Activated CD4-positive, alpha-beta memory T cell treated with anti-CD3 and anti-CD28 coated beads, Interleukin-2, amount 10 ng/mL, durations not matched to agents 7 days and 5 days (primary cell): Measurements from ENCODE around the gene GTF3C4. TPM values are rescaled to one million over a fixed set of nuclear protein-coding genes. Genes with fewer than 3 reads are reported as not detected.
"Not testable (repeated sequence)": the region's sequence is repeated elsewhere in the genome, so short reads cannot be mapped to it uniquely, and the experiment has no call there.

Experiments used
- CTCF ChIA-PET: fragments of 350-600 bp; sonication (Branson Sonifier 250); formaldehyde crosslinking; loops from one replicate; lab custom pipeline; 2021; ENCODE audit warnings: antibody characterized with exemption, inconsistent platforms; lab: Charles Lee
- POLR2A ChIA-PET: fragments of 350-600 bp; sonication (Branson Sonifier 250); formaldehyde crosslinking; loops from one replicate; lab custom pipeline; 2021; ENCODE audit warnings: antibody characterized with exemption; lab: Charles Lee
- DNase-seq: peaks from one replicate; pipeline ENCODE4 v3.0.0-alpha.2; 2020
- H3K27ac Mint-ChIP-seq: one replicate; pipeline ENCODE4 v1.8.0; 2021; ENCODE audit warnings: mild to moderate bottlenecking, mixed read lengths
- H3K27me3 Mint-ChIP-seq: one replicate; pipeline ENCODE4 v1.8.0; 2021; ENCODE audit warnings: mixed read lengths
- H3K36me3 Mint-ChIP-seq: one replicate; pipeline ENCODE4 v1.8.0; 2021; ENCODE audit warnings: low read depth, mixed read lengths
- H3K4me1 Mint-ChIP-seq: one replicate; pipeline ENCODE4 v1.8.0; 2021; ENCODE audit warnings: mixed read lengths
- H3K4me3 Mint-ChIP-seq: one replicate; pipeline ENCODE4 v1.8.0; 2021; ENCODE audit warnings: mild to moderate bottlenecking, mixed read lengths
- H3K9me3 Mint-ChIP-seq: one replicate; pipeline ENCODE4 v1.8.0; 2021; ENCODE audit warnings: mixed read lengths
- total RNA-seq, 2 experiments: library from RNA; stranded (reverse); gene quantifications; one replicate each; pipeline ENCODE4 v1.2.3, GENCODE V29; 2021

The GTF3C4 gene
- total RNA-seq, 2 experiments from 2014 or later, result 11.8 to 13.0 TPM

GRCh38 chr9:132681561-132681960, 11.3 kb downstream of the GTF3C4 start:
- peaks cover 54% of the 10 kb centered on the region for H3K4me1 Mint-ChIP-seq
- no peaks in the 10 kb centered on the region for H3K9me3 Mint-ChIP-seq
- no peak for DNase-seq
- ChIA-PET POLR2A (interaction anchor here (1.5 kb wide), 1 partner anchor 36 kb away, joined by 3 read pairs; no protein-coding TSS in a partner anchor), CTCF (interaction anchor here (1.9 kb wide), 1 partner anchor 13 kb away, joined by 6 read pairs; no protein-coding TSS in a partner anchor)
- H3K36me3 Mint-ChIP-seq, result peaks cover 65% of the 10 kb centered on the region
- H3K27me3 Mint-ChIP-seq, result no peaks in the 10 kb centered on the region
- no peak overlapping the region for H3K4me3 Mint-ChIP-seq
- no peak overlapping the region for H3K27ac Mint-ChIP-seq

DNA sequence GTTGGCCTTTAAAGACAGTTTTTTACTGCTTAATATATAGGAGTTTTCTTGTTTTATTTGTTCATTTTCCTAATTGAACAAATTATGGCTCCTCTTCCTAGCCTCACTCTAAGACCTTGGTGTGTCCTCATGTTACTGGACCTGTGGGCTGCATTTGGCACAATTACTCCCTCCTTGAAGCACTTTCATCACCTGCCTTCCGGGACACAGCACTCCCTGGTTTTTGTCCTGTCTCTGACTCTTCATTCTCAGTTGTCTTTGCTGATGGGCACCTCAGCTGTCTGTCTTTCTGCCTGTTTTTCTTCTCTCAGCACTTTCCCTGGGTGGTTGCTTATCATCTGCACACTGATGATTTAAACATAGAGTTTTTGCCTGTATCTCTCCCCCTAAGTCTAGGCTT, 13.6 kb downstream of the GTF3C4 start:
- H3K27me3 Mint-ChIP-seq, result no peaks in the 10 kb centered on the region
- H3K36me3 Mint-ChIP-seq, result peaks cover 68% of the 10 kb centered on the region
- POLR2A ChIA-PET, result no interaction called here
- H3K27ac Mint-ChIP-seq, result no peak overlapping the region
- no peaks in the 10 kb centered on the region for H3K9me3 Mint-ChIP-seq
- peaks cover 42% of the 10 kb centered on the region for H3K4me1 Mint-ChIP-seq
- no peak for DNase-seq
- H3K4me3 Mint-ChIP-seq, result no peak overlapping the region
- CTCF ChIA-PET, result no interaction called here

- Mint-ChIP-seq H3K4me1 (peaks cover 6% of the 10 kb centered on the region), H3K36me3 (peaks cover 82% of the 10 kb centered on the region), H3K27me3 (no peaks in the 10 kb centered on the region), H3K9me3 (peaks cover 23% of the 10 kb centered on the region), H3K4me3 (no peak overlapping the region), H3K27ac (no peak overlapping the region)
- no peak for DNase-seq
- ChIA-PET CTCF (no interaction called here), POLR2A (no interaction called here)
Observed at GRCh38 chr9:132690696-132691095, 20.4 kb downstream of the GTF3C4 start.

DNA sequence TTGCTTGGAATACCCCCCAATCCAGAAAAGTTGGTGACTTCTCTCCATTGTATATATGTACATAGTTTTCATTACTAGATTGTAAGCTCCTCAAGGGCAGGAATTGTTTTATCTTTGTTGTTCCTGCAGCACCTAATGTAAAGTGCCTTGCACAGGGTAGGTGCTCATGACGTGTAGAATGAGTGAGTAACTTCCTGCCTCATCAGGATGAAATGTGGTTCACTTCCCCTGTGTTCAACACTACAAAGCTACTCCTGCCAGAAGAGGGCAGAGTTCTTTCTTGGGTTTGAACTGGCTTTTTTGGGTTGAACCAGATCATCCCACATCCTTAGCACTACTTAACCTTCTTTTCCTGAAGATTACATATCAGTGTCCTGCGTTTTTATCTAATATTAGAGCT, 23.9 kb downstream of the GTF3C4 start:
- H3K27ac Mint-ChIP-seq, result no peak overlapping the region
- DNase-seq, result peak; percentile 19
- H3K4me3 Mint-ChIP-seq, result no peak overlapping the region
- ChIA-PET CTCF (interaction anchor here (1.6 to 1.8 kb wide), 2 partner anchors 12 to 24 kb away, joined by 5 to 6 read pairs; partner anchors contain the start of genes DDX31 and GTF3C4), POLR2A (interaction anchor here (0.6 to 2.2 kb wide), 4 partner anchors 9 to 75 kb away, joined by 3 to 13 read pairs (median 4); partner anchors contain the start of genes DDX31 and GTF3C4)
- peaks cover 51% of the 10 kb centered on the region for H3K9me3 Mint-ChIP-seq
- H3K27me3 Mint-ChIP-seq, result peaks cover 2% of the 10 kb centered on the region
- peaks cover 4% of the 10 kb centered on the region for H3K4me1 Mint-ChIP-seq
- H3K36me3 Mint-ChIP-seq, result peaks cover 64% of the 10 kb centered on the region

DNA sequence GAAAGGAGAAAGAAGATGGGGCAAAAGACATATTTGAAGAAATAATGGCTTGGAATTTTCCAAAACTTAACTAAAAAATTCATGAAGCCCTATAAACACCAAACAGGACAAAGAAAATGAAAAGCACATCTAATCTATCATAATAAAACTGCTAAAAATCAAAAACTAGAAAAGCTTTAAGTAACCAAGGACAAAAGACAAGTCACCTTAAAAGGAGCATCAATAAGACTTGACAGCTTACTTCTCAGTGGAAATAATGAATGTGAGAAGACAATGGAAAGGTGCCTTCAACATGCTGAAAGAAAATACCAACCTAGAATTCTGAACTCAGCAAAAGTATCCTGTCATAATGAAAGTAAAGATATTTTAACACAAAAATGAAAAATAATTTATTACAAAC, 27.0 kb downstream of the GTF3C4 start:
- H3K4me3 Mint-ChIP-seq, result no peak overlapping the region
- peaks cover 51% of the 10 kb centered on the region for H3K9me3 Mint-ChIP-seq

DNA sequence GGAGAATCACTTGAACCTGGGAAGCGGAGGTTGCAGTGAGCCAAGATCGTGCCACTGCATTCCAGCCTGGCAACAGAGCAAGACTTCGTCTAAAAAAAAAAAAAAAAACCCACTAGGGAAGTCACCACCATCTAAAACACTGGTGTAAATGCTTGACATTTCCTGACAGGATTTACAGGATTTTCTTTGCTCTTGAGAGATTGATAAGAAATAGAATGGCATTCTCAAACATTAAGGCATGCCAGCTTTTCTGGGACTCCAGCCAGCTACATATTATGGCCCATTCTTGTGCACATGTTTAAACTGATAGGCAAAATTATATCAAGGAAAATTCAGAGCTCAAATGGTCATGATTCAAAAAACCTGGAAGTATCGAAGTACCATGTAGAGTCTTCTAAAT, 28.7 kb downstream of the GTF3C4 start:
- peaks cover 12% of the 10 kb centered on the region for H3K27me3 Mint-ChIP-seq

More for the DNA sequence above, 27.0 kb downstream of the GTF3C4 start:
- DNase-seq, result no peak
- Mint-ChIP-seq H3K27me3 (peaks cover 6% of the 10 kb centered on the region), H3K27ac (no peak overlapping the region), H3K36me3 (peaks cover 35% of the 10 kb centered on the region), H3K4me1 (peaks cover 4% of the 10 kb centered on the region)
- ChIA-PET CTCF (no interaction called here), POLR2A (no interaction called here)

GRCh38 chr9:132699956-132700355, 29.7 kb downstream of the GTF3C4 start:
- CTCF ChIA-PET, result no interaction called here
- H3K27me3 Mint-ChIP-seq, result peaks cover 12% of the 10 kb centered on the region
- H3K4me1 Mint-ChIP-seq, result no peaks in the 10 kb centered on the region
- no peak overlapping the region for H3K27ac Mint-ChIP-seq
- DNase-seq, result no peak
- H3K36me3 Mint-ChIP-seq, result peaks cover 13% of the 10 kb centered on the region
- POLR2A ChIA-PET, result no interaction called here
- H3K9me3 Mint-ChIP-seq, result peaks cover 36% of the 10 kb centered on the region
- H3K4me3 Mint-ChIP-seq, result no peak overlapping the region

More for the DNA sequence above, 28.7 kb downstream of the GTF3C4 start:
- ChIA-PET CTCF (no interaction called here), POLR2A (no interaction called here)
- Mint-ChIP-seq H3K36me3 (peaks cover 21% of the 10 kb centered on the region), H3K27ac (no peak overlapping the region), H3K4me1 (peaks cover 4% of the 10 kb centered on the region), H3K9me3 (peaks cover 41% of the 10 kb centered on the region), H3K4me3 (no peak overlapping the region)
- no peak for DNase-seq

DNA sequence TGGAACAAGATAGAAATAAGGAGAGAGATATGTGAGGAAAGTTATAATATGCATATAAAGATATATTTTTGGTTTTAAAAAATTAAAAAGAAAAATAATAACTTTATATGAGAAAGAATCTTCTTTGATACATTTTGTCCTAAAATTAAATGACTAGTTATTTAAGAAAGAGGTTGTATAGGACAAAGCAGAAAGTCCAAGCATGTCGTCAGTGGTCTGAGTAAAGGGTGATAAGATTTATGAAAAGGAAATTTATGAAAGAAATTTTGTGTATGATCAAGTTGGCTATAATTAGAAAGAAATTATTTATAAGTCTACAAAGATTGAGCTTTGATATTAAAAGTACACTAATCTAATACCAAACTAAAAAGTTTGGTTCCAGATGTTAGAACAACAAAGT, 32.0 kb downstream of the GTF3C4 start:
- Mint-ChIP-seq H3K4me1 (no peaks in the 10 kb centered on the region), H3K27me3 (peaks cover 14% of the 10 kb centered on the region)

DNA sequence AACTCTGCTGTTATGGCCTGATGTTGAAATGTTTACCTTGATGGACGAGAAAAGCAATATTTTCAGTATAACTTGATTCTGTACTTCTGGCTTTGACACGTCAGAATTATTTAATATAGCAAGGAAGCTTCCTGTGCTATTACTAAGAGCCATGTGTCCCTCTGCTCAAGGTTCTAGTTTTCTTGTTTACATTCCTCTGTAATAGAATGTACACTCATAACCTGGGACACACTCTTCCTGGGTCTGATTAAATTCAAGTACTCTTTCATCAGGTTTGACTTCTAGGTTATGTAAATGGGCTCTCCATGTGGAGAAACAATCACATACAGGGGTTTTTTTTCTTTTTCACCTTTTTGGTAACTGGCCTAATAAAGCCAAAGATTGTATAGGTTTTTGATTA, 33.1 kb downstream of the GTF3C4 start:
- Mint-ChIP-seq H3K4me3 (no peak overlapping the region), H3K27me3 (peaks cover 14% of the 10 kb centered on the region), H3K4me1 (no peaks in the 10 kb centered on the region), H3K36me3 (peaks cover 3% of the 10 kb centered on the region), H3K9me3 (peaks cover 6% of the 10 kb centered on the region), H3K27ac (no peak overlapping the region)
- POLR2A ChIA-PET, result interaction anchor here (0.9 kb wide), 1 partner anchor 9 kb away, joined by 3 read pairs; no protein-coding TSS in a partner anchor
- no peak for DNase-seq
- CTCF ChIA-PET, result no interaction called here

More for the DNA sequence above, 32.0 kb downstream of the GTF3C4 start:
- CTCF ChIA-PET, result no interaction called here
- Mint-ChIP-seq H3K4me3 (no peak overlapping the region), H3K36me3 (peaks cover 6% of the 10 kb centered on the region), H3K27ac (no peak overlapping the region), H3K9me3 (peaks cover 17% of the 10 kb centered on the region)
- no peak for DNase-seq
- POLR2A ChIA-PET, result no interaction called here

- CTCF ChIA-PET, result no interaction called here
- H3K36me3 Mint-ChIP-seq, result no peaks in the 10 kb centered on the region
- no peak for DNase-seq
- no peak overlapping the region for H3K27ac Mint-ChIP-seq
- peaks cover 11% of the 10 kb centered on the region for H3K27me3 Mint-ChIP-seq
- H3K9me3 Mint-ChIP-seq, result peaks cover under 1% of the 10 kb centered on the region
- no peak overlapping the region for H3K4me3 Mint-ChIP-seq
- POLR2A ChIA-PET, result no interaction called here
- no peaks in the 10 kb centered on the region for H3K4me1 Mint-ChIP-seq
Observed at GRCh38 chr9:132708239-132708638, 38.0 kb downstream of the GTF3C4 start.

DNA sequence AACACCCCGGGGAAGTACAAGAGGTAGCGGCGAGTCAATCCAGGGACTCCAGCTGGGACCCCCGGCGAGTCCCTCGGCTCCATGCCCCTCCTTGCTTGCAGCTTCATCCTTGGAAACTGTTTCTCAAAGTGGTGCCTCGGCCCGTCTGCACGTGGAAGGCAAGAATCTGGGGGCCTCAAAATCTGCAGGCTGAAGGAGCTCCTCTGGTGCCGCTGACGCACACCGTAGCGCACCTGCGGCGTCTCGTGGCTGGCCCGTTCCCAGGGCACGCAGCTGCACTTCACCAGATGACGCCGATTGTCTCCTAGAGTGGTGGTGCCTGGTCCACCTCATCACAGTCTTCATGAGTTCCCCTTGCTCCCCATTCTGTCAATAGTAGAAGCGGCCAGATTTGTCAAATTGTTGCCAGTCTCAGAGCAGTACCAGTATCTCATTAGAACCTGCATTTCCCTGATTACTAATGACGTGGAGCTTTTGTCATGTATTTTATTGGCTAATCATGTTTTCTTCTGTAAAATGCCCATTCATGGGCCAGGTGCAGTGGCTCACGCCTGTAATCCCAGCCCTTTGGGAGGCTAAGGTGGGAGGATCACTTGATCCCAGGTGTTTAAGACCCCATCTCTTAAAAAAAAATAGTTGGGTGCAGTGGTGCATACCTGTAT, 38.6 kb downstream of the GTF3C4 start:
- Mint-ChIP-seq H3K27me3 (peaks cover 7% of the 10 kb centered on the region), H3K9me3 (no peaks in the 10 kb centered on the region), H3K4me3 (no peak overlapping the region), H3K4me1 (no peaks in the 10 kb centered on the region), H3K36me3 (no peaks in the 10 kb centered on the region), H3K27ac (no peak overlapping the region)
- DNase-seq, result no peak
- POLR2A ChIA-PET, result no interaction called here
- CTCF ChIA-PET, result no interaction called here

- Mint-ChIP-seq H3K4me3 (no peak overlapping the region), H3K9me3 (no peaks in the 10 kb centered on the region), H3K36me3 (no peaks in the 10 kb centered on the region), H3K27ac (no peak overlapping the region), H3K27me3 (peaks cover 7% of the 10 kb centered on the region), H3K4me1 (no peaks in the 10 kb centered on the region)
- DNase-seq, result no peak
- CTCF ChIA-PET, result no interaction called here
- POLR2A ChIA-PET, result no interaction called here
Observed at GRCh38 chr9:132710333-132710732, 40.1 kb downstream of the GTF3C4 start.

- POLR2A ChIA-PET, H3K27ac Mint-ChIP-seq, H3K36me3 Mint-ChIP-seq, H3K4me1 Mint-ChIP-seq, H3K9me3 Mint-ChIP-seq, H3K27me3 Mint-ChIP-seq, DNase-seq, H3K4me3 Mint-ChIP-seq, CTCF ChIA-PET: not testable (repeated sequence)
Observed at GRCh38 chr9:132711152-132711551, 40.9 kb downstream of the GTF3C4 start.

DNA sequence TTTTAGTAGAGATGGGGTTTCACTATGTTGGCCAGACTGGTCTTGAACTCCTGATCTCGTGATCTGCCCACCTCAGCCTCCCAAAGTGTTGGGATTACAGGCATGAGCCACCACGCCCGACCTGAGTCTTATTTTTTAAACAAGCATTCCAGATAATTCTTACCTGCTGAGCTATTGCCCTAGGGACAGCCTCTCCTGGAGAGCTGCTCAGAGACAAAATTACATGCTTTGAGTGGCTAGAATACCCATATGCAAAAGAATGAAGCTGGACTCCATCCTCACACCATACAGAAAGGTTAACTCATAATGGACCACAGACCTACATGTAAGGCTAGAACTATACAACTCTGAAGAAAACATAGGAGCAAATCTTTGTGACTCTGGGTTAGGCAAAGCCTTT, 41.6 kb downstream of the GTF3C4 start:
- H3K4me3 Mint-ChIP-seq, result no peak overlapping the region
- H3K9me3 Mint-ChIP-seq, result no peaks in the 10 kb centered on the region
- CTCF ChIA-PET, result no interaction called here
- no peaks in the 10 kb centered on the region for H3K4me1 Mint-ChIP-seq
- POLR2A ChIA-PET, result no interaction called here
- H3K27ac Mint-ChIP-seq, result no peak overlapping the region
- no peak for DNase-seq
- no peaks in the 10 kb centered on the region for H3K36me3 Mint-ChIP-seq
- H3K27me3 Mint-ChIP-seq, result peaks cover 5% of the 10 kb centered on the region
